Glomerular endothelial cell (primary cell): Measurements from ENCODE around the gene TLCD2. TPM values are rescaled to one million over a fixed set of nuclear protein-coding genes. Genes with fewer than 3 reads are reported as not detected.
"Not testable (repeated sequence)": the region's sequence is repeated elsewhere in the genome, so short reads cannot be mapped to it uniquely, and the experiment has no call there.

Experiments
- DNase-seq: peaks from one replicate; pipeline ENCODE4 v3.0.0-alpha.2; 2011; ENCODE audit warnings: low read depth, low spot score; ENCODE audit errors: extremely low read depth
- total RNA-seq: library from RNA; depleted of rRNA; stranded (reverse); fragments of >200 nt; gene quantifications from 2 replicates; pipeline ENCODE4 v1.2.3, GENCODE V29; 2015

TLCD2 gene
- total RNA-seq, 1 donor from 2014 or later, result 1.4 TPM

DNA sequence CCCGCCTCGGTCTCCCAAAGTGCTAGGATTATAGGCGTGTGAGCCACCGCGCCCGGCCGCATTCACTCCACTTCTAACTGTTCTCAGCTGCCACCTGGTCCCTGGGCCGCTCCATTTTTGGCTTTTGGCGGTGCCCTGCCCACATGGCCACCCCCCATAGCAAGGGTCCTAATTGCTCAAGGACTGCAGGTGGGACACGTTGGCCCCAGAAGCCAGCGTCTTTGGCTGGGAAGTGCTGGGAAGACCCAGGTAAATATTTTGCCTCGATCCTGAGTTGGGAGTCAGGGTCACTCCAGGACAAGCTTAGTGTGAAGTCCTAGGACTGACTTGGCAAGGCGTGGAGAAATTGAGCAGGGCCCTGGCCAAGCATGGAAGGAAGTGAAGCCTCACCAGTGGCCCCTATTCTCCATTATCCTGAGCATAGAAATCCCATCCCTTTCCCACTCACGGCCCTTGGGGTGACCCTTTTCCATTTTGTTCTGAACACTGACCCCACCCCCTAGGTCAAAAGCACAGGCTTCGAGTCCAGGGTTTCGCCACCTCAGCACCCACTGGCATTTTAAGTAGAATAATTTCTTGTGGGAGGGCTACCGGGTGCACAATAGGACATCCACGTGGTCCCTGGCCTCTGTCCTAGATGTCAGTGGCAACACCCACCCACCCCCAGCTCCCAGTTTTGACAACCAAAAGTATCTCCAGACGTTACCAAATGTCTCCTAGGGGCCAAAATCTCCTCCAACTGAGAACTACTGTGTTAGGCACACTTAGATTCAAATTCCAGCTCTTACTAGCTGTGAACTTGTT is 8.4 kb upstream of the TLCD2 start:
- no peak for DNase-seq

DNA sequence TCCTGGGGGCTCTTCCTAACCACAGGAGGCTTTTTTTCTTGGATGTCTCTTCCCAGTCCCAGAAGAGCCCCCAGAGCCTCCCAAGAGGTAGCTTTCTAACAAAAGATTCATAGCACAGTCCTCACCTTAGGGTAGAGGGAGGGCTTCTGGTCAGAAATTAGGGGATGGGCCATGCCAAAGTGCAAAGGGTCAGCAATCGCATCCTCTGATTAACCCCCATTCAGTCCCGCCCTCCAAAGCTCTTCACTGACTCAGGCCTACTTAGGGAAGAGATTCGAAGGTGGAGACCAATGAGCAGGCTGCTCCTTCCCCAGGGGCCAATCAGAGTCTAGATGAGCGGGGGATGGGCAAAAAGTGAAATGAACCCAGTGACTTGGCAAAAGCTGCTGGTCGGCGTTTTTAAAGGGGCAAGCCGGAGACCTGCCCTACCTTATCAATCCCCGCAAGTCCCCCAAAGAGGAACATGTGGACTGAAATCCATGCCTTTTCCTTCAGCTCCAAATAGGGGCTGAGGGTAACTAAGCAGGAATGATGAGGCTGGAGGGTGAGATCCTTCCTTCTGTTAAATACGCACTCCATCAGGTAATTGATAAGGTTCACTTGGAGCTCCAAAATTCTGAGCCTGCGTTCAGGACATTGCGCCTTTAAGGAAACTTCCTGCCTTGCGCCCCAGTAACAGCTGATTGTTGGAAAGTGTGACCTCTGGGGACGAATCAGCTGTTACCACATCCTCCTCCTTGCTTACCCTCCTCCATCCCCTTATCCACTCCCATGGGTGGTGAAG is 6.9 kb upstream of the TLCD2 start:
- peak; percentile 98 for DNase-seq

DNA sequence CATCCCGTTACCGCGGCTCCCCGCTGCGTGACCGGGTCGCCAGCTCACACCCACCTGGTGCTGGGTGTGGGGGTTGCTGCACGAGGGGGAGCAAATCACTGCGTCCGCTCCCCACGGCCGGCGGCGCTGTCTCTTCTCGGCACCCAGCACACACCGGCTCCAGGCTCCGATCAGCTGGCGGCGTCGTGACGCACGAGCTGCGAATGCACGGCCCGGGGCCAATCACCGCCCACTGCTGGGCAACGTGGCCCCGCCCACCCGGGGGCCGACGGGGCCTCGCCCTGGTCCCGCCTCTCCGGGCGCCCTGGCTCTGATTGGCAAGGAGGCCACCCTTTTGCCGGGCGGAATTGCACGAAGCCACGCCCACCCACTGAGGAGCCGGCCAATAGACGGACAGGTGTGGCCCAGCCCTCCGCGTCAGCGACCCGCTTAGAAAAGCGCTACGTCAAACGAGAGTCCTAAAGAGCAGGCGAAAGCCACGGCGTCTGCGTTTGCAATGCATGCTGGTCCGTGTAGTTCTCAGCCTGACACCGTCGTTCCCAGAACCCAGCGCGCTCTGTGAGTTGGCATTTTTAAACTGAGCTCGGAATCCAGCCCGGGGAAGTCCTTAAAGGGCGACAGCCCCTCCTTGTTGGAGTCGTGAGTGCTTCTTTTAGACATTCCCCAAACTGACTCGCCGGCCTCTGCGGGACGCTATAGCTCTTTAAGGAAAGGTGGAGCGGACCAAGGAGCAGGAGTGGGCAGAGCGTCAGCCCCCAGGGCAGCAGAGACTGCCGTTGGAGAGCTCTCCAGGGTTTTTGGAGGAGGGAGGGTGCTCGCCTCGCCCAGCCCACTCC is 6.1 kb upstream of the TLCD2 start:
- DNase-seq, result peak; percentile 100

DNA sequence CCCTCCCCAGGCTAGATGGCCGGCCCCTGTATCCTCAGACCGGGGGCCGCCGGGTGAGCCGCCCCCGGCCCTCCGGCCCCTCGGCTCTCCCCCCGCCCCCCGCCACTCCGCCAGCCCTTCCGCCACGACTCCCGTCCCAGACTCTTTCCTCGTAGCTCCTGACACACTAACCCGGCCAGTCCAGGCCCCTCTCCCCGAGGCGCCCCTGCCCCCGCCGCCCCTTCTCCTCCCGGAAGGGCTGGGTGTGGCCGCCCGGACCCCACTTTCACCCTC is 5.6 kb upstream of the TLCD2 start:
- no peak for DNase-seq

DNA sequence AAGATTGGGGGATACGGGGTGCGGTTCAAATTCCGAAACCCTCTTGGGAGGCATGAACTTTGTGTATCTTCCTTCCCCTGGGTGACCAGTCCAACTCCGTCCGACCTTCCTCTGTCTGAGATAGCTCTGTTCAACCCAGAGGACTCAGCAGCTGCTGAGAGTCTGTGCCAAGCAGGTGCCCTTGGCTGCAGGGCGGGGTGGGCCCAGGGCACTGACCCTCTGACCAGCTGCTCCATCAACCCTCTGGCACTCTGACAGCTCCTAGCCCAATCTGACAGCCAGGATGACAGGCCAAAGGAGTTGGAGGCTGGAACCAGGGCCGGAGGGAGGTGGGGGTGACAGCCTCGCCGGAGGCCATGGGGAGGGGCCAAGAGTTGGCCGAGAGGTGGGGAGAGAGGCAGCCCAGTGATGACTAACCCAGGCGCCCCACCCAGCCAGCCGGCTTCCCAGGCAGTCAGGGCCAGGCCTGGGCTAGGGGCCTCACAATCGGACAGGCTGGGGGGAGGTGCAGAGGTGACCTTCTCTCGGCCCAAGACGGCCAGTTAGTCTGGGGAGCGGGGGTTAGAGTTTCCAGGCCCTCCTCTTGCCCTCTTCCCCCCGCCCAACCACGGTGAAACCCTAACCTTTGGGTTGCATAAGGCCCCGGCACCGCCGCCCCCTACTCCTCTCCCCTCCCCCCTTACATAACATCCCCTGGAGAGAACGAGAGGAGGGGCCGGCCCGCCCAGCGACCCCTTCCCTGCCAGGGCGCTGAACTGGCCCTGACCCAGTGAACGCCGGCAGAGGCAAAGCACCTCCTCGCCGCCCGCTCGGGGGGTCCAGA is 5.0 kb upstream of the TLCD2 start:
- no peak for DNase-seq

DNA sequence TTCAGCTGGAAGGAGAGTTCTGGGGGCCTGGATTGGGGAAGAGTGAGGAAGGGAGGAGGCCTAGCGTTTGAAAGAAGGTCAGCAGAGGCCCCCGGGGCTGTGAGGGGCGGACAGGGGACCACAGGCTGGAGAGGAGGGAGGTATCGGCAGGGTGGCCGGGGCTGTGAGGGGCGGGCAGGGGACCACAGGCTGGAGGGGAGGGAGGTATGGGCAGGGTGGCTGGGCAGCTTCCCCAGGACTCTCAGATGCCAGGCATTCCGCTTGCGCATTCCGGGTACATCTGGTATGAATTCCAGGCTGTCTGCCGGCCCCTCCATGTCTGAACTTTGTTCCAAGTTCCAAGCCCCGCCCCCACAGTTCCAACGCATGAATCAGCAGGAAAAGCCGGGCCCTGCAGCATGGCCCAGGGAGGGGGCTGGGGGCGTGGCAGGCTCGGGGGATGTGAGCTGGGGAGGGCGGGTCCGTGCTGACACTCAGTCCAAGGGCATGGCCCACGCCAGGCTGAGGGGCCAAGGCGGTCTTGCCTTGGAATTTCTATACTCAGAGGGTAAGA is 4.3 kb upstream of the TLCD2 start:
- peak; percentile 65 for DNase-seq

DNA sequence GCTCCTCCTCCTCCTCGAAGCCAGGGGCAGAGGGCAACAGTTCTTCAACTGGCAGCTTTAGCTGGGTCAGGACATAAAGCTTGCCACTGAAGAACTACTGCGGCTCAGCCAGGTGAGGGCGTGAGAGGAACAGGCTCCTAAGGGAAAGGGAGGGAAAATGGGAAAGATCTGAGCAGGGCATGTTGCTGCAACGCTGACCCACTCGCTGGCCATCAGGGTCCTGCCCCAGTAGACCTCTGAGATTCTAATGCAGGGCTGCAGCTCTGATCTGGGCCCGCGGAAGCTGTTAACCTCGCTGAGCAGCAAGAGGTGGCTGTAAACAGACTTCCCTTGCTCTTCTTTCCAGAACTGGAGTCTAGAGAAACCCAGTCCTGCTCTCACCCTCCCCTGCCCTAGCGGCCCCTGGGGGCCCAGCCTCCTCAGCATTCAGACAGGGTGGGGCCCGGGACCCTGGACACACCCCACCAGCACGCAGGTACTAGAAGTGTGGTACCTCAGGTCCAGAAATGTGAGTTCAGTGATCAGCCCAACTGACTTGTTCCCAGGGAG is 3.8 kb upstream of the TLCD2 start:
- no peak for DNase-seq

DNA sequence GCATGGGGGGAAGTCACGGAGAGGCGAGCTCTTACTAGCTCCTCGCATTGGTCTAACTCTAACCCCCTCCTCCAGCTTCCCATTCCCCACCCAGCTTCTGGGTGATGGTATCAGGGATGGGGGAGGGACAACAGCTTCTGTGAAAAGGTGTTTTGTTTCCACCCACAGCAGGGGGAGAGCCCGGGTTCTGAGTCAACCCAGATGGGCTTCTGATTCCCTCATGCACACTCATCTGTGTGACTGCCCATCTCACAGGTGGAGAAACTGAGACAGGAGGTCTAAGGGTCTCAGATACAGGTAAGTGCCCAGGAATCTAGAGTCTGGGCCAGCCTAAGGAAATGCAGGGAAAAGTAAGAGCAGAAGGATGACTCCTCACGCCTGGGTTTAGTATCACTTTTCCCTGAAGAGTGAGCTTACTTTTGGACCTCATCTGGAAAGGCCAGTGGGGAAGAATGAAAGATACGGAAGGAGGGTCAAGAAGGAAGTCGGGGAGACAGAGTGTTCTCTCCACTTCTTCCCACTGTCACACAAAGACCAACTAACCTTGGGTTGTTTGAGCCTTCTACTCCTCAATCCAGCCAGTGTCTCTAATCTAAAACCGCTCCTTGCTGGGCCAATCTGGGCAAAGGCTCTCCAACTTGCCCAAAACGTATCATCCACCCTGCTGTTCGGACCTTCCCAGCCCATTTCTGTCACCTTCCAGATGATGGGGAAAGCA is 3.1 kb upstream of the TLCD2 start:
- no peak for DNase-seq

DNA sequence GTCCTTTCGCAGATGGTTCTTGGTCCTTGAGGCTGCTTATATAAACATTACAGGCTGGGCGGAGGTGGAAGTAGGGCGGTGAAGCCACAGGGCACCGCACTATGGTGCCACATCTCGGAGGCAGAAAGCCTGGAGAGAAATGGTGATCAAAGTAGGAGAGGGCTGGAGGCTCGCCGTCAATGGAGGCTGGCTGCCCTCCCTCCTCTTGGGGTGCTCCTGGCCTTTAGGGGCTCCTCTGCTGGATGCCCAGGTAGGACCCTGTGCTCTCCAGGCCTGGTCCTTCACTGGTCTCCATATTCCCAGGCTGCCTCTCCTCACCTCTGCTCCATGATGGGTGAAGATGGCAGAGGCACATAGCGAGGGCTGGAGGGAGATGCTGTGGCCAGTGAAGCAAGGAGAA is 2.1 kb upstream of the TLCD2 start:
- no peak for DNase-seq

DNA sequence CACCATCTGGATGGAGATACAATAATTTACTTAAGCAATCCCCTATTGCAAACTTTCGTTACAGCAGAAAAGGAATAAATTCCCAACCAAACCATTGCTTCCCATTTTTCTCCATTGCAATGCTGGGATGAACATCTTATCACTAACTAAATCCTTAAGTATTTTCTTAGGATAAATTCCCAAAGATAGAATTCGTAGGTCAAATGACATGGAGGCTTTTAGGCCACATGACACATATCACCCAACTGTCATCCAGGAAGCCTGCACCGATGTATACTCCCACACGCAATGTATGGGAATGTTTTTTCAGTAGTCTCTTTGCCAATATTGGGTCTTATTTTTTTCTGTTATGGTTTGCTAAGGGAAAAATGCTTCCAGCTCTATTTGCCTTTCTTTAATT is 1.6 kb upstream of the TLCD2 start:
- DNase-seq, result no peak

DNA sequence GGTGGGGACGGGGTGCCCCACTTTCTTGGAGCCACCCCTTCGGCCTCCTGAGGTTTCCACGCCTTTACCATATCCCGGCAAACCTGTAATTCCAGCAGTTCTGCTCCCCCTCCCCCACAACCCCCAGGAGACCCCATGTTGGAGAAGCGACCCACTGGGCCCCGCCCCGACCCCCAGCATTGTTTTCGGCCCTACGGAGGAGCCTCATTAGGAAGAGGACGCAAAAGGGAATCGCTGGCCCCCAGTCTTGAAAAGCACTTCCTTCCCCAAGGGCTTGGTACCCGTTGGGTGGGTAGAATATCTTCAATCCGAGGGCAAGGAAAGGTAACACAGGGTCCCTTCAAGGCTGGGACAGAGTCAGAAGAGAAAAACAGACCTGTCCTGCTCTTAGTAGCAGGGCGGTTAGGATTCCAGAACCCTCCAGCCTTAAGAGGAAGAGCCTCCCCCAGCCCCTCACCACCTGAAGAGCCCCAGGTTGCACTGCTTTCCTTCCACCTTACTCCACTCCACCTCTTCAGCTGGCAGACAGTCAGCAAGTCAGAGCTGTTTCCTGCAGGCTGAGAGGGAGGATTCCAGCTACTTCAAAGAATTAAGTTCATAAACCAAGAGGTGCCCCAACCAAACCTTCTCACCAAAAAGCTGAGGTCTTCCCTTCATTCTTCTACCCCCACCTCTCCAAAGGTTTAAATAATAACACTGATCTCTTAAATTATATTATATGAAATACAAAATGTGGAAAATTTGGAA is 803 bp upstream of the TLCD2 start:
- no peak for DNase-seq

DNA sequence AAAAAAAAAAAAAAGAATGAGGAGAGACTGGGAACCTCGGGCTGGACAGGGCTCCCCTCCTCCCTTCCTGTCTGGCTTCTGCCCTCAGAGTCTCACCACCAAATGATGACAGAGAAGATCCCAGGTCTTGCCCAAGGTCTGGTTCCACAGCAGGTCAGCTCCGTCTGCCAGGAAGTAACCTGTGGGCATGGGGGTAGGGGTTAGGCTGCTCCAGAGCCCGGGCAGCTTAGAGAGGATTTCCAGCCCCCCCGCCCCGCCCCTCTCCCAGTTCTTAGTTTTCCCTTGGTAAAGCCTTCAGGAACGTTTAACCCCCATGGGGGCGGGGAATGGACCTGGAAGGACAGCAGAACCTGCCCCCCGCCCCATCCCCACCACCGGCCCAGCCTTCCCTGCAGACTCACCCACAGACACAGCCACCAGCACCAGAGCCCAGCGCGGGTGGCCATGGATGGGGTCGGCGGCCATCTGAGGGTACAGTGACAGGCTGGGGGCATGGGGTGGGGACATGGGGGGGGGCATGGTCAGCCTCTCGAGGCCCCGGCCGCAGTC is 700 bp downstream of the TLCD2 start:
- no peak for DNase-seq

DNA sequence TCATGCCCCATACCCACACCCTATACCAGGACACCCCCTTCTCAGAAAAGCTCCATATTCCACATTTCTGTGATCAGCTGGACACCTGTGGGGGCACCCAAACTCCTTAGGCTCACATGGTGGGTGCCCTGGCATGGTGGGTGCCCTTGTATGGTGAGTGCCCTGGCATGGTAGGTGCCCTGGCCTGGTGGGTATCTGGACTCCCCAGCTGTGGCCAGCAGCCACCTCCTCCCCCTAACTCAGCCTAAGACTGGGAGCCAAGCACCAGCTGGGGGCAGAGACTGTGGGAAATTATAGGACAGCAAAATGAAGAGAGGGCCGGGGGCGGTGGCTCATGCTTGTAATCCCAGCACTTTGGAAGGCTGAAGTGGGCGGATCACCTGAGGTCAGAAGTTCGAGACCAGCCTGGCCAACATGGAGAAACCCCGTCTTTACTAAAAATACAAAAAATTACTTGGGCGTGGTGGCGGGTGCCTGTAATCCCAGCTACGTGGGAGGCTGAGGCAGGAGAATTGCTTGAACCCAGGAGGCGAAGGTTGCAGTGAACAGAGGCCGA is 1.3 kb downstream of the TLCD2 start:
- DNase-seq, result not testable (repeated sequence)

DNA sequence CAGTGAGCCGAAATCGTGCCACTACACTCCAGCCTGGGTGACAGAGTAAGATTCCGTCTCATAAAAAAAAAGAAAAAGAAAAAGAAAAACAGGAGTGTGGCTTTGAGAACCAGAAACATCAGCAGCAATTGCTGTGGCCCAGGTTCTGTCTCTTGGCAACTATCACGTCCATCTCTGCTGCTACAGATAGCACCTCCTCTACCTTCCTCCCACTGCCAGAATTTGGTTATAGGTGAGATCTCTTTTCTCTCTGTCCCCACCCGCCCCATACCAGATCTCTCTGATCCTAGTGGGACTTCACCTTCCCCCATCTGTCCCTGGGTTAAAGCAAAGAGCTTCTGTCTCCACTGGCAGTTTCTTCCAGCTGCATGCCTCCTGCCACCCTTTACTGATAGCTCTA is 3.1 kb downstream of the TLCD2 start:
- DNase-seq, result no peak

DNA sequence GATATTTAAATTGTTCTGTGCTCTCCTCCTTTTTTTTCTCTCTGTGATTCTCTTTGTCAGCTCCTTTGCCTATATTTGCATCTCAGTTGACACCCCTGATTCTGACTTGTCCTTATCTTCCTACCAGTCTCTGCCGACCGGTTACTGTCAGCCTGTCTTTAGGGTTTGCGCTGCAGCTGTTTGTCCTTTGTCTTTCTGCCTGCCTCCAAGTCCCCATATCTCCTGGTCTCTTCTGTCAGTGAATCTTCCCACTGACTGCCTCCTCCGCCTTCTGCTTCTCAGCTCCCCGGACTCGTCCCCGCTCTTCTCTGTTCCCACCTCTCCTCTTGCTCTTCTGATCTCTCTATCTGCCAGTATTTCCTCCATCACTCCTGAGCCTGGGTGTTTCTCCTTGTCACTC is 5.2 kb downstream of the TLCD2 start:
- DNase-seq, result no peak

DNA sequence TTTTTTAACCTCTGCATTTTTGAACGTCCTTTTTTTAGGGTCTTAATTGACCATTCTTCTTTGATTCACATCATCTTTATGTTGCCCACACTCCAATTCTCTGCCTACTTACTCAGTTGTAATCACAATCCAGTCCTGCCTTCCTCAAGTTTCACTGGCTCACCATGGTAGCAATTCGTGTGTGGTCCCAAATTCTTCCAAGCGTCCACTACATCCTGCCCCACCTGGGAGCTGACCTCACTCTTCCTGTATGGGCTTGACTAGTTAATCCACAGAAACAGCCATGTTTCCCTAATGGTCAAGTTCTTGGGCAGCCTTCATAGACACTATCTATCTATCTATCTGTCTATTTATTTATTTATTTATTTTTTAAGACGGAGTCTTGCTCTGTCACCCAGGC is 7.1 kb downstream of the TLCD2 start:
- DNase-seq, result no peak

DNA sequence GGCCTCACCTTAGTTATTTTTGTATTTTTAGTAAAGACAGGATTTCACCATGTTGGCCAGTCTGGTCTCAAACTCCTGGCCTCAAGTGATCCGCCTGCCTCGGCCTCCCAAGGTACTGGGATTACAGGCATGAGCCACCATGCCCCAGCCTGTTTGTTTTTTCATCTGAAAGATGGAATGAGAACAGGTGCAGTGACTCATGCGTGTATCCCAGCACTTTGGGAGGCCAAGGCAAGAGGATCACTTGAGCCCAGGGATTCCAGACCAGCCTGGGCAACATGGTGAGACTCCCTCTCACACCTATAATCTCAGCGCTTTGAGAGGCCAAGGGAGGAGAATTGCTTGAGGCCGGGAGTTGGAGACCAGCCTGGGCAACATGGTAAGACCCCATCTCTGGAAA is 10.3 kb downstream of the TLCD2 start:
- DNase-seq, result not testable (repeated sequence)

DNA sequence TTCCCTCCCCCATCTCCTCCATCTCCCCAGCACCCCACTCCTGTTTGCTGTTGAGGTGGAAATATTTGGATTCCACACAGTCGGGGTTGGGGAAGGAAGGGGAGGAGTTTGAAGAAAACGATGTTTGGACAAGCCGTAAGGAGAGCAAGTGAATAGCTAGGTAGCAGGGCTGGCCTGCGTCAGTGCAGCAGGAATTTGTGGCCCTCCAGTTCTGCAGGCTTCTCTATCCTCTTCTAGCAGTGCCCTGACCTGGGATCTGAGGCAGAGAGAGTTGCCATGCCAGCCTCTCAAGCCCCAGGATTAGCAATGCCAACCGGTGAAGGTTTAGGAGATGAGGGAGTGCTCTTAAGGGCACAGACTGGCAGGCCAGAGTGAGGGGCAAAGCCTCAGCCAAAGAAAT is 12.5 kb downstream of the TLCD2 start:
- DNase-seq, result no peak
